Measurements from ENCODE around the gene FAM53C.
"Not testable (repeated sequence)": the region's sequence is repeated elsewhere in the genome, so short reads cannot be mapped to it uniquely, and the experiment has no call there.

Gene FAM53C

GRCh38 chr5:138351517-138351916 lies 13.5 kb downstream of the FAM53C start:
- no peak for DNase-seq

- peak; percentile 88 for DNase-seq
Measured at GRCh38 chr5:138352071-138352721, 14.1 kb downstream of the FAM53C start, which contains the start of gene KDM3B. TSS of gene KDM3B (plus strand) at chr5:138352685. CDS start at chr5:138352796, 111 bp downstream.

- peak; percentile 64 for DNase-seq
Measured at GRCh38 chr5:138352722-138353559, 14.9 kb downstream of the FAM53C start.

- DNase-seq = no peak
Measured at GRCh38 chr5:138353560-138354080, 15.6 kb downstream of the FAM53C start.

GRCh38 chr5:138354387-138354786 lies 16.3 kb downstream of the FAM53C start:
- no peak for DNase-seq

GRCh38 chr5:138354926-138355378 lies 16.9 kb downstream of the FAM53C start:
- DNase-seq = no peak

- DNase-seq = no peak
Measured at GRCh38 chr5:138359621-138360020, 21.6 kb downstream of the FAM53C start.

- DNase-seq = no peak
Measured at GRCh38 chr5:138360941-138361452, 22.9 kb downstream of the FAM53C start.

GRCh38 chr5:138364576-138364975 lies 26.5 kb downstream of the FAM53C start:
- no peak for DNase-seq

GRCh38 chr5:138366632-138367382 lies 28.7 kb downstream of the FAM53C start:
- DNase-seq = no peak

- no peak for DNase-seq
Measured at GRCh38 chr5:138369261-138369660, 31.2 kb downstream of the FAM53C start.

- DNase-seq = no peak
Measured at GRCh38 chr5:138369706-138370105, 31.6 kb downstream of the FAM53C start.

GRCh38 chr5:138370537-138370936 lies 32.5 kb downstream of the FAM53C start:
- DNase-seq = no peak

GRCh38 chr5:138371454-138371853 lies 33.4 kb downstream of the FAM53C start:
- no peak for DNase-seq

GRCh38 chr5:138372225-138372624 lies 34.2 kb downstream of the FAM53C start:
- no peak for DNase-seq

GRCh38 chr5:138372653-138373052 lies 34.6 kb downstream of the FAM53C start:
- no peak for DNase-seq

GRCh38 chr5:138382347-138382746 lies 44.3 kb downstream of the FAM53C start:
- DNase-seq = no peak

- no peak for DNase-seq
Measured at GRCh38 chr5:138385660-138386059, 47.6 kb downstream of the FAM53C start.

- no peak for DNase-seq
Measured at GRCh38 chr5:138386290-138386689, 48.2 kb downstream of the FAM53C start.

- no peak for DNase-seq
Measured at GRCh38 chr5:138389332-138389731, 51.3 kb downstream of the FAM53C start.

GRCh38 chr5:138389911-138390310 lies 51.8 kb downstream of the FAM53C start:
- DNase-seq = not testable (repeated sequence)

GRCh38 chr5:138391859-138392386 lies 53.9 kb downstream of the FAM53C start:
- DNase-seq = no peak
